ENCODE results near the gene TBCD. TPM values are rescaled to one million over a fixed set of nuclear protein-coding genes. Genes with fewer than 3 reads are reported as not detected.

TBCD gene
- polyA plus RNA-seq, 2 of the 4 experiments (the other 2 are of a cell fraction), result 33.5 to 49.1 TPM

GRCh38 chr17:82910041-82910481 lies 158.2 kb downstream of the TBCD start:
- Histone ChIP-seq H3K4me3 (no peak overlapping the region), H3K27ac (no peak overlapping the region), H3K4me1 (no peaks in the 10 kb centered on the region), H3K4me2 (no peak overlapping the region), H3K9me3 (no peaks in the 10 kb centered on the region)
- ATAC-seq (no peak), DNase-seq (ENCODE audit: low read depth in 1 of 2, low spot score in 1 of 2) (no peak), FAIRE-seq (no peak)
- ChIA-PET CTCF (interaction anchor here (0.7 to 2.0 kb wide), 4 partner anchors 9 to 16 kb away, joined by 4 to 7 read pairs (median 4); no protein-coding TSS in a partner anchor), POLR2A (no interaction called here)
- 87% methylated on average over 12 of the region's 12 CpGs for whole genome bisulfite sequencing (ENCODE audit: missing lambda C conversion rate)
- TF ChIP-seq KDM5A (IDR thresholded peaks at IDR 0.05) (no peak), HES2 (IDR thresholded peaks at IDR 0.05) (no peak), REST (IDR thresholded peaks at IDR 0.05) (no peak), FOXS1 (CRISPR knock-in tag; IDR thresholded peaks at IDR 0.05) (no peak), NFE2L2 (conservative IDR thresholded peaks at IDR 0.05; ENCODE audit: low read length) (no peak), CHD2 (IDR thresholded peaks at IDR 0.05; ENCODE audit: low read length, partially characterized antibody) (no peak), HMGXB4 (CRISPR knock-in tag; IDR thresholded peaks at IDR 0.05; ENCODE audit: borderline replicate concordance) (no peak), MAFK (IDR thresholded peaks at IDR 0.05; ENCODE audit: partially characterized antibody) (peak; percentile 8), USF2 (IDR thresholded peaks at IDR 0.05) (no peak)

- no peaks in the 10 kb centered on the region for H3K9me3 ChIP-seq
- ChIA-PET POLR2A (no interaction called here), CTCF (interaction anchor here (0.7 to 2.2 kb wide), 3 partner anchors 10 to 129 kb away, joined by 4 to 9 read pairs (median 4); no protein-coding TSS in a partner anchor)
- no peak overlapping the region for H3K4me2 ChIP-seq
- no peak for TF ChIP-seq RNF2 (IDR thresholded peaks at IDR 0.05; ENCODE audit: borderline replicate concordance, low read depth)
- TF ChIP-seq JUNB (IDR thresholded peaks at IDR 0.05), result no peak
- TF ChIP-seq EHMT2 (IDR thresholded peaks at IDR 0.05; ENCODE audit: low read depth), result no peak
- no peak for TF ChIP-seq HOXB5 (CRISPR knock-in tag; IDR thresholded peaks at IDR 0.05)
- no peak for TF ChIP-seq TP53 (CRISPR knock-in tag; IDR thresholded peaks at IDR 0.05)
- no peak for TF ChIP-seq CEBPB (IDR thresholded peaks at IDR 0.05)
- no peak for TF ChIP-seq EP300 (IDR thresholded peaks at IDR 0.05)
- TF ChIP-seq GATA3 (IDR thresholded peaks at IDR 0.05; ENCODE audit: borderline replicate concordance), result no peak
- TF ChIP-seq ZNF302 (CRISPR knock-in tag; IDR thresholded peaks at IDR 0.05), result no peak
- TF ChIP-seq SMC3 (IDR thresholded peaks at IDR 0.05), result no peak
- H3K4me3 ChIP-seq, result no peak overlapping the region
- no peaks in the 10 kb centered on the region for H3K4me1 ChIP-seq
- no peak overlapping the region for H3K27ac ChIP-seq
- DNase-seq (ENCODE audit: low read depth in 1 of 2, low spot score in 1 of 2), result no peak
- 74% methylated on average over 9 of the region's 9 CpGs for WGBS (ENCODE audit: missing lambda C conversion rate)
- no peak for FAIRE-seq
- no peak for ATAC-seq
These were observed 158.9 kb downstream of the TBCD start for GRCh38 chr17:82910770-82911169.
